HG03439 (cell line): Measurements from ENCODE around the gene LIPC.
A peak's percentile ranks its signal among the peaks of the same experiment; 100 is the strongest.

Source experiments
- ATAC-seq: cut with Tn5 transposase; IDR thresholded peaks from one replicate; pipeline ENCODE4 v1.9.1; 2021; ENCODE audit warnings: mild to moderate bottlenecking, moderate library complexity; ENCODE audit not compliant: unreplicated experiment

LIPC gene

DNA sequence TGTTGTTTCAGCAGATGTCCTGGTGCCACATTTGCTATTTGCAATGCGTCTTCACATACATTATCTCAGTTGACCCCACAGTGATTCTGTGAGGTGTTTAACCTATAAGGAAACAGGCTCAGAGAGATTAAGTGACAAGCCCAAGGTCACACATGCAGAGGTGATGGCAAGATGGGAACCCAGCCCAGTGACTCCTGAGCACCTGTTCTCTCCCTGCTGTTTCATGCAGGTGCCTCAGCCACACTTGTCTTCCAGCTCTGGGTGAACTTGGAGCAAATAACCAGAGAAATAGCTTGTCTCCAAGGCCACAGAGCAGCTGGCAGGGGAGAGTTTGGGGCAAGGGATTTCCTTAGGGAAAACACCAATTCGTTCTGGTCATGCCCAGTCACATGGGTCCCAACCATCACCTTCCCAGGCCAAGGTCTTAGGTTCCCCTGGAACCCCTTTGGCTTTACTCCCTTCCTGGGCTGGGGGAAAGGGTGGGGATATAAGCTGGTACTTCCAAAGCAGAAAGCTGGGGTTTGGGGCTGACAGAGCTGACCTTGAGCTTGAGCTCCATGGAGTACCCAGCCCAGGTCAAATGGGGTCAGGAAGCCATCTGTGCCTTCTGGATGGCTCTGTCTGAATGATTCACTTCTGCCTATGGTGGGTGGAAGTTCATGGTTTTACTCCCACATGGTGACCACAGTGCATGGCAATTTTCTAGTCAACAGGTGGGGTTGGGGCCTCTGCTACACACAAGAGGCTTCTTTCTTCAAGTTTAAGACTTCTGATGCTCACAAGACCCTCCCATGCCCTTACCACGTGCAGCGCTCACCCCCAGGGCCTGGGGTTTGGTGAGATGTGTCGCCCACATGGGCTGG is 22.4 kb downstream of the LIPC start:
- ATAC-seq: no peak

DNA sequence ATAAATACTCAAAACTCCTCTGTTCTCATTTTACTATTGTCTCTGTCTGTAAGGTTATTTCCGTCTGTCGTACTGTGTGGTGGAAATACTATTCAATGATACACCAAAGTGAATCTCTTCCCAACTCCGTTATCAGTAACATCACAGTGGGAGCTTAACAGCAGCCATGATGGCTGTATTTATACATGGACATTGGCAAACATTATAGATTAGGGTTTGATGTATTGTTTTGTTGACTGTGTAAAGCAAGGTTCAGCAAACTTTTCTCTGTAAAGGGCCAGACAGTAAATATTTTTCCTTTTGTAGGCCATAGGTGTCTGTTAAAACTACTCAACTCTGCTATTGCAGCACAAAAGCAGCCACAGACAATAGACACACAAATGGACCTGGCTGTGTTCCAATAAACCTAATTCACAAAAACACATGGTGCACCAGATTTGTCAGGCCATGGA is 23.2 kb downstream of the LIPC start:
- no peak for ATAC-seq

DNA sequence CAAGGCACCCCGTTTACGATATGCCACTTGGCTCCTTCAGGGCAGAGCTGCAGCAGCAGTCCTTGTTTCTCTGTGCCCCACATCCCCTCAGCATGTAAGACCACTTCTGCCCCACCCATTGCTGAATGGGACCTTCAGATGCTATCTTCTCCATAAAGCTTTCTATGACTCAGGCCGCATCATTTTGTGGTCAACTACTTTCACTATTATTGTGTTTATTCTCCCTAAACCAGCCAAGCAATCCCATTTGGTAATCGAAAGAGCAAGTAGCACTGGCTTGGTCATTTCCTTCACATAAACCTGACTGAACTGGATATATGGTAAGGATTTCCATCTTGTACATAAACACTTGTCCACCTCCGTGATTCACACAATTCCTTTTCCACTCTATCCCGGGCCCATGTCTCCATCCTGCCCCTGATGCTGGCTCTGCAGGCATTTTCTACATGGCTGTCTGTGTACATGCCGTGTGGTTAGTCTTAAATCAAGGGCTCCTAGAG is 25.7 kb downstream of the LIPC start:
- peak; percentile 60 for ATAC-seq

DNA sequence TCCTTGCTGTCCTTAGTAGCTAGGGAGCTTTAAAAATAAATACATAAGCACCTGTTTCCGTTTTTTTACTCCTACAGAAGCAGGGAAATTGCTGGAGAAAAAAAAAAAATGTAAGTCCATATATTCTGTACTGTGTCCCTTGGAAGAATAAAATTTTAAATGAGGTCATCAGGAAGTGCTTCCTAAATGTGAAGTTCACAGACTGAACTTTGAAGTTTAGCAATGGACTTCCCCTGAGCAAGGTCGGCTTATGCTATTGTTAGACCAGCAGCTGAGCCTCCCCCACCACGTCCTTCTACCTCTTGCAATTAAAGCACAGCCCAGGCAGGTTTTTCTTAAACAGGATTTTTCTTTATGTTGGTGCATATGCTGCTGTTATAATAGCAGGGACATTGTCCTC is 26.3 kb downstream of the LIPC start:
- no peak for ATAC-seq

DNA sequence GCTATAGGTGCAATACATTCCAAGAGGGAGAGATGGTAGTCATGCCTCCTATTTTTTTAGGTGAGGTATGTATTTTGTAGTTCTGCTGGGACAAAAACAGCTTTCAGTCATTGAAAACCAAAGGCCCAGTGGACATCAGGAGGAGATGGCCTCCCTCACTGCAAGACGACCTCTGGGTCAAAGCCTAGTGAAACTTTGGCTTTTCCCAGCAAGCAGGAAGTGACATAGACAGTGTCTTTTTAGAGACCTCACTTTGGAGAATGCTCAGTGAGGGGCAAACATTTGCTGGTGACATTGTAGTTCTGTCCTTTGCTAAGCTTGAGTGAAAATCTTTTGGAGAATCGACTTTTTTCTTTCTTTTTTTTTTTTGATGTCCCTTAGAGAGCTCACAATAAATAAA is 27.3 kb downstream of the LIPC start:
- ATAC-seq: no peak

DNA sequence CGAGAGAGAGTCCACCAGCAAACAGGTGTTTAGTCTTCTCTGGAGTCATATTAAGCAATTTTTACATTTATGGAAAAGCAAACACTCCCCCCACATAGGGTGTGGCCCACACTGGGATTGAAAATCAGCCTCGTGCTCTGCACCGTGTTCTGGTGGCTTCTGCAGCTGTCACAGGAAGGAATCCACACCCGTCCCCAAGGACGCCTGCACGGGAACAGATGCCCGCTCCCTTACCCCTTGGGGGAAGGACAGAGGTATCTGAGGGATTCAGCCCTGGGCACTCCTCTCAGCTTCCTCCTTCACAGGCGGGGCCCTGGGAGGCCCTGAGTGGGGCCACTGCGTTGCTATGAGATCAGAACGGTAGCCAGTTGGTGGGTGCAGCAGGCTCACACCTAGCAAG is 27.8 kb downstream of the LIPC start:
- no peak for ATAC-seq

DNA sequence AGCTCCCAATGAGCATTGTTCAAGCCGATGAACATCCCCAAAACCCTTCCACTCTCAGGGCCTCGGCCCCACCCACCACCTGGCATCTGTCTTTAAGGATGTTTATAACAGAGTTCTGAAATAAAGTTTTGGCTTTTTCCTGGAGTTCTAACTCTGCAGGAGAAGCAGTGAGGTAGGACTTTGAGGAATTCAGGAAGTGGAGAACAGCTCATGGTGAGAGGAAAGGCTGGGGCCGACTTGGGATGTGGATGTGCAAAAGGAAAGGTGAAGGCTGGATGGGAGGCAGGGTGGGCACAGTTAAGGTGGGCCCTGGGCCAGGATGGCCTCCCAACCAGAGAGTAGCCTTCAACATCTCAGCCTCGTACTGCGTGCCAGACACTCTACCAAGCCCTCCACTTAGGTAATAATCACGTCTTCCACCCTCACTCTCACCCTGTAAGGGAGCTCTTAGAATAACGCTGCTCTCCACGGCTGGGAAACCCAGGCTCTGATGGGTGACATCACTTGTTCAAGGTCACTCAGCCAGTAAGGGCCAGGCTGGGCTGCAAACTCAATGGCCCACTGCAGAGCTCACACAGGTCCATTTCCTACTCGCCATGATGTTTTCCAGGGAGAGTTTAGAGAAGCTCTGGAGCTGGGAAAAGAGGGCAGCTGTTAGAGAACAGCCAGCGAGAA is 28.5 kb downstream of the LIPC start:
- ATAC-seq: no peak

DNA sequence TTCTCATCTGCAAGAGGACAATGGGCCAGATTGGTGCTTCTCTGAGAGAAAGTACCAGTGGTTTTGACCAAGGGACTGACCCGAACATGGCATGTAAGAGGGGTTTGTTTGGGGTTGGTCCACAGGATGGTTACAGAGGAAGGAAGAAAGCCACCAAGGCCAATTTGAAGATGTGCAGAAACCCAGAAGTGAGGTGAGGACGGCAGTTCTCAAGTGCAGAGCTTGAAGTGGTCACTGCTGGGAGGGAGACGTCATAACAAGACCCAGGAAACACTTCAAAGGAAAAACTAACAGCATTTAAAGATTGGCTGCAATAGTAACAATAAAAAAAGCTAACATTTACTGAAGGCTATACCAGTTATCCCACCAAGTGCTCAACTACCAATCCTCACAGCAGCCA is 29.1 kb downstream of the LIPC start:
- ATAC-seq: no peak

DNA sequence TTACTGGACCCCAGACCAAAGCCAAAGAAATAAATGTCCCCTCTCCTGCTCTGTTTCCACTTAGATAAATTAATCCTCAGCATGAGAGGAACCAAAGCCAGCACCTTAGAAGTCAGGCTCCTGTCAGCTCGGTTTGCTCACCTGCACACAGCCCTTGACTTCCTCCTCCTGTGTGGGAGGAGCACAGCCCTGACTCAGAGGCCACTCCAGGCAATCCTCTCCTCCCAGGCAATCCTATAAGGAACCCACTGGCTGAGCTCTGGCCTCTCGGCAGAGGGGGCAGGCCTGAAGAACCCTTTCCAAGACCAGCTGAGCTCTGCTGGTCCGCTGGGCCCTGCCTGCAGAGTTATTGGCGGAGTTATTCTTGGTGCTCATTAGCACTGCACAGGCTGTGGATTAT is 30.8 kb downstream of the LIPC start:
- ATAC-seq: no peak

DNA sequence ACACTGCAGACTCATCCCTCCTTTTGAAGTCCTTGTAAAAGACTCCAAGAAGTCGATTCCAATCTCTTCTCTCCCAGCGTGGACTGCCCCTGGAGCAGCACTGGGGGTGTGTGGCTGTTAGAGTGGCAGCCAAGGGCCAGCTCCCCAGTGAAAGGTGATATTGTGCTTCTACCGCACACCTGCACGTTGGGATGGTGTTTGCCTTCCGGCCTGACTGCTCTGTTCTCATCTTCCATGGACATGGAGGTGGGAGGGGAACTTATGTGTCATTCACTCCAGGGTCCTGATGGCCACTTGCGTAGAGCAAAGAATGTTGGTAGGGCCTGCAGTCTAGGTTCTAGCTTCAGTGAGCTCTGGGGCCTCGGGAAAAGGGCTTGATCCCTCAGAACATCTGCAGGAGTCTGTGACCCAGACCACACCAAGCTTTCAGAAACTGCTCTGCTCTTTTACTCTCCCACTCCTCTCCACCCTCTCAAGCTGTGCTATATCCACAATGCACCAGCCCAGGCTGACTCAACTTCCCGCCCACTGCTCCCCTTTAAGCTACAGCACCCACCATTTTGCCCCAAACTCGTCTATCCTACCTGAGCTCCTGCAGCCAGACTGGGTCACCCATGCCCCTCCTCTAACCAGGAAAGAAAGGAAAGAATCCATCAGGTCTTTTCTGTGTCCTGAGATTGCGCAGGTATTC is 31.3 kb downstream of the LIPC start:
- ATAC-seq: no peak

DNA sequence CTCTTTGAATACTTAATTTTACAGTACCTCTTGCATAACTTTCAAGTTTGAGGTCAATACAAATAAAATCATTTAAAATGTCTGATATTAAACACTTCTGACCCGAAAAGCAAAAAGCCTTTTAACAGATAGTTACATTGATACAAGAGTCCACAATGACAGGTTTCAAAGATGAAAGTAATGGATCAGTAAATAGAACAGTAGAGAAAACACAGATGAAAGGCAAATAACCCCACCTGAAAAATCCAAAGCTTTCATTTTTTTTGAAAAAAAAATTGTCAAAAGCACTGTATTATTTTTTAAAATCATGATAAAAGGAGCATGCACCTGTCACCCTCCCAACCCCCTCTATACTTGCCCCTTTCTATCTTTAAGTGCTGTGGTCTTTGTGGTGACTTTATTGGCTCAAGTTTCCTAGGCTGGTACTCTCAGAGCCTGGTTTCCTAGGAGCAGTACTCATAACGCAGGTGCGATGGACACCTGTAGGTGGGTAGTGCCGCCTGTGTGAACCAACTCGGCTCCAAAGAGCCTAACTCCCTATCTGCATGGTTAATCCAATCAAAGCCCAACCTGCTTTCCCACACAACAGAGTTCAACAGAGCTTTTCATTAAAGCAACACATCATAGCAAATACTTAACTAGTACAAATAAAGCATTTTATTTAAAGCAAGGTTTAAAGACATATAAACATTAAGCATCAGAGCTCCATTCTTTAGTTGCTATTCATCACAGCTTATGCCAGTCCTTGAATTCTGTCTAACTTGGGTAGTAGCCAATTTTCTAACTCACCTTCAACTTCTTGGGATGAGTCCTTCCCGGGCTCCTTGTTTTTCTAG is 32.2 kb downstream of the LIPC start:
- ATAC-seq: no peak

DNA sequence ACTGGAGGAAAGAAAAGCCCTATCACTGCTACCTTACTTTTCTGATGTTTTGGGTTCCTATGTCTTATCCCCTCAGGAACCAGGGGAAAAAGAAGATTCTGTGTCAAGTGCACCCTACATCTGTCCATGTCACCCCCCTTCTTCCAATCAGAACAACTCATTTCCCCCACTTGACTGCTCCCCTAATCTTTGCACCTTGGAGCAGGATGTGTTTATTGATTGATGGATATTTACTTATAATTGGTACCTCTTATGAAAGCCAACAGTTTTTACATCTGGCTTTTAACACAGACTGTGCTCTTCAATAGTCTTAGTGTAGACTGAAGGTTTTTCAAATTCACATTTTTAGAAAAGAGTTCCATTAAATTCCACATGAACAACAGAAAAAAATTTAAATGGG is 33.3 kb downstream of the LIPC start:
- ATAC-seq: no peak

DNA sequence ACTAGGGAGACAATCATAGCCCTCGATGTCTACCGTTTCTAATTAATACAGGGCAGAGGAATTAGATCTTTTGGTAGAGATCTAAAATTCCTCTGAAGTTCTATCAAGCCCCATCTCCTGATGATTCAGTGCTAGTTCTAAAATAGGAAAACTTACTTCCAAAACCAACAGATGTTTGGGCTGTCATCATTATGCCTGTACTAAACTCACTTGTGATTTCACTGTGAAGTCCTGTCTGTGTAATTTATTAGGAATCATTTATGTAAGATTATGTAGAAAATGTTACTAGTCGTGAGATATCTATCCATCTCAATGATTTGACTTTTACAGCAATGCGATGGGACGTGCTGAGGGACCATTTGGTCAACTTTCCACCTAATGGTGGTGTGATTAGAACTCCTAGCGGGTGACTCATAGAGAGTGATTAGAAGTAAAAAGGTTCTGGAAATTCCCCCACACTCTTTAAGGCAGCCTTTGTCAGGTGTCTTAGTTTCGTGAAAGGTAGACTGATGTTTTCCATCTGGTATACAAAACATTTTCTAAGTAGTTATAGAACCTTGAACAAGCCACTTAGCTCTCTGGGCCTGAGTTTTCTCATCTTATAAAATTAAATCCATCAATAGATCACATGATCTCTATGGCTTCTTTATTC is 34.2 kb downstream of the LIPC start:
- ATAC-seq: no peak

DNA sequence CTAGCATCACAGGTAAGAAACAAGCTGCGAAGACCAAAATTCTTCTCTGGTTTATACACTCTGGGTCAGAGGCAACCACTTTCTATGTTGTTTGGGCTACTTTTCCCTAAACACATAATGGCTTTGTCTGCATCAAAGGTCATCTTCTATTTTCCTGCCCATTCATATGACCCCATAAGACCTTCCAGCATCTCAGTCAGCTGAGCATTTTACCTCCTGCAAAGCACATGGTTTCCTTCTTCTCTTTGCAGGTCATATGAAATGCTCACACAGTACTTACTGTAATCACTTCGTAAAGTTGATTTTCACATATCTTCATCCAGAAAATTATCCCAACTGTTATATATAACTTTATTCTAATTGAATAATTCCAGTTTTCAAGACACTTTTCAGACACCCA is 34.8 kb downstream of the LIPC start:
- no peak for ATAC-seq

DNA sequence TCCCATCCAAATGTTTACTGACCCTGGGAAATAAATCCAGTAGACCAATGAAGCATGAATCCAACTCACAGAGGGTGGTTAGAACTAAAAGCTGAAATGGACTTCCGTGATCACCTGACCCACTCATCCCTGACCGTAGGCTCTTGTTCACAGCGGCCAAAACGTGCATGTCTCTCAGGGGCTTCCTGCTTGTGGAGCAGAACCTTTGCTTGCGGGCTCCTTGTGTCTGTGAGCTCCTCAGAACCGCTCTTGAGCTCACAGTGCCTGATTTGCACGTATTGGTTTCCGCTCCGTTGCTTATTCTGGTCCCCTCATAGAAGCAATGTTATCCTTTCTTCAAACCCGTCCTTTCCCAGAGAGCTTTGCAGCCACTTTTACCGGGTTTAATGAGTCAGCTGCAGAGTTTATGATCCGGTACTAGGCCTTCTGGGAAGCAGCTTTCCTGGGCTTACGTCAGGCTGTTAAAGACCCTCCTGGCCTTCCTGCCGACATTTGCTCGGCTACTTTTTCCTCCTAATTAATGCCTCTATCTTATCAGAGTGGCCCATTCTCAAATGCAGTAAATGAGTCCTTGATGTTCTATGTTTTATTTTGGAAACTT is 35.4 kb downstream of the LIPC start:
- no peak for ATAC-seq

DNA sequence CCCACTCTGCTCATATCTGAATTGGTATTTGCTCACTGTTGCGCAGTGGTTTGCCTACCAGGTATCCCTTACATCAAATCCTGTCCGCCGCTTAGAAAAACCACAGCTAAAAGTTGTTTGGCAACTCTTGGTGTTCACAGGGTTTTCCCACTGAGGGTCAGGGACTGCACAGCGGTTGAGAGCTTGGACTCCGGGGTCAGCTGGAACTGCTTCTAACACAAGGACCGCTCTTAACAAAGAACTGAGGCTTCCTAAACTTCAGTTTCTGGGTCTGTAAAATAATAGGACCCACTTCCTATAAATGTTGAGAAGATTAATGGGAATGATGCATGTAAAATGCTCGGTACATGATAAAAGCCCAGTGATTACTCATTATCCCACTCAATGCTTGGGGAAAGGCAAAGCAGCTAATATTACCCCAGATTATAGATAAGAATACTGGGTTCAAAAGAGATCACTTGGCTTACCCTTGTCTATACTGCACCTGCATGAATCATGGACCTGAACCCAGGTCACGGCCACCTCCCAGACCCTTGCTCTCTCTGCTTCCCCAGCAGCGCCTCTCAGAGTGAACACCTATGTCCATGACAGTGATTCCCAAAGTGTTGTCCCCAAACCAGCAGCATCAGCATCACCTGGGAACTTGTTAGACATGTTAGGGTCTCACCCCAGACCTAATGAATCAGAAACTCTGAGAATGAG is 36.1 kb downstream of the LIPC start:
- ATAC-seq: no peak

DNA sequence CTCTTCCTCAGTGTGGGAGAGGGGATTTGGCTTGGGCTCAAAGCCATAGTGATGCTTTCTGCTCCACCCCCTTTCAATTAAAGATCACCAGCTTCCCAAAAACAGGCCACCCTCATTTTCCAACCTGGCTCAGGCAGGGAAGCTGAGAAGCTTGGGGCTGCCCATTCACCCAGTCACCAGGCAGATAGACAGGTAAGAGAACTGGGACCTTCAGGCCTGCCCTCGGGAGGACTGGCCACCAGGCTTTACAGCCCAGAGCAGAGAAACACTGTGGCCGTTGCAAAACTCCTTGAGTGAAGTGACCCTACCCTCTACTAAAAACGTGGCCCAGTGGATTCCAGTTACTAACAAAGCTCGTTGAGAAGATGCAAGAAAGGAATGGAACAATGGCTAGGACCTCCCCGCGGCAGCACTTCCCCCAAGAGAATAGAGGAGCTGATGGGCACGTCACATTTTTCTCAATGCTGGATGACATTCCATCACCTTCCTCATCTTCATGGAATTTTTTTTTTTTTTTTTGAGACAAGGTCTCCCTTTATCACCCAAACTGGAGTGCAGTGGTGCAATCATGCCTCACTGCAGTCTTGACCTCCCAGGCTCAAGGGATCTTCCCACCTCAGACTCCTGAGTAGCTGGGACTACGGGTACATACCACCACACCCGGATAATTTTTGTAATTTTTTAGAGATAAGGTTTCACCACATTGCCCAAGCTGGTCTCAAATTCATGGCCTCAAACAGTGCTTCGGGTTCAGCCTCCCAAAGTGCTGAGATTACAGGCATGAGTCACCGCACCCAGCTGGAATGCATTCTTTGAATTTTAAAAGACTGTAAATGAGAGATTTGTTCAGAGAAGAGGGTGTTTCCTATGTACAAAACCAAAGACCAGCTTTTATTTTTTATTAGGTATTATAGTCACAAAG is 37.9 kb downstream of the LIPC start:
- no peak for ATAC-seq

DNA sequence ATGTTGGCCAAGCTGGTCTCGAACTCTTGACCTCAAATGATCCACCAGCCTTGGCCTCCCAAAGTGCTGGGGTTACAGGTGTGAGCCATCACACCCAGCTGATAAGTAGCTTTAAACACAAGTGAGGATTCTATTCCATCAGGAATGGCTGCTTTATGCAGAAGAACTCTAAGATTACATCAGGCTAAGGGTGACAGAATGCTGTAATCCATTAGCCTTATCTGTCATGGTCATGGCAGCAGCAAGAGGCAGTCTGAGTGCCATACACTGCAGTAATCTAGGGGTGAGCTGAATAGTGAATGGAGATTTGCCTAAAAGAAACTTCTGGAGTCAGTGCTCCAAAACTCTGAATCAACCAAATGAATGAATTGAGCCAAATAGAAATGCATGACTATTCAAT is 39.6 kb downstream of the LIPC start:
- ATAC-seq: no peak
